22Rv1 (cell line): Measurements from ENCODE around the gene HEXD.

ENCODE experiments used
- H3K27ac ChIP-seq: fragments of 450-650 bp; 2 replicates; pipeline ENCODE4 v1.5.1; 2017
- CTCF ChIP-seq: fragments of 450-650 bp; IDR thresholded peaks from 2 replicates; pipeline ENCODE4 v1.5.1; 2017; ENCODE audit warnings: mild to moderate bottlenecking
- ZFX ChIP-seq: fragments of 450-650 bp; IDR thresholded peaks from 2 replicates; pipeline ENCODE4 v1.6.1; 2017; ENCODE audit warnings: antibody characterized with exemption, borderline replicate concordance

The HEXD gene

GRCh38 chr17:82440991-82441627, 23.0 kb downstream of the HEXD start:
- H3K27ac ChIP-seq: no peak overlapping the region

GRCh38 chr17:82441691-82442487, 23.7 kb downstream of the HEXD start:
- TF ChIP-seq ZFX (no peak), CTCF (no peak)
- no peak overlapping the region for H3K27ac ChIP-seq

More at GRCh38 chr17:82440991-82441627, 23.0 kb downstream of the HEXD start:
- TF ChIP-seq ZFX (no peak), CTCF (no peak)

GRCh38 chr17:82442643-82443464, 24.7 kb downstream of the HEXD start:
- no peak for TF ChIP-seq ZFX
- no peak for TF ChIP-seq CTCF
- H3K27ac ChIP-seq: no peak overlapping the region

GRCh38 chr17:82443465-82444283, 25.5 kb downstream of the HEXD start:
- TF ChIP-seq ZFX (no peak), CTCF (no peak)
- H3K27ac ChIP-seq: no peak overlapping the region

- TF ChIP-seq ZFX (no peak), CTCF (no peak)
- no peak overlapping the region for H3K27ac ChIP-seq
These were observed 26.2 kb downstream of the HEXD start for GRCh38 chr17:82444284-82444893.

- TF ChIP-seq ZFX: no peak
- H3K27ac ChIP-seq: no peak overlapping the region
These were observed 26.9 kb downstream of the HEXD start for GRCh38 chr17:82444941-82445521.

GRCh38 chr17:82445542-82445941, 27.4 kb downstream of the HEXD start:
- TF ChIP-seq ZFX (no peak), CTCF (no peak)
- H3K27ac ChIP-seq: no peak overlapping the region
